ENCODE measurements around the gene TF. TPM values are rescaled to one million over a fixed set of nuclear protein-coding genes. Genes with fewer than 3 reads are reported as not detected.

Gene TF
- total and polyA plus RNA-seq, 2 of the 8 experiments (the other 6 are each of a cell fraction or from before 2014, with no cell fraction given), result 0.02 to 0.26 TPM

DNA sequence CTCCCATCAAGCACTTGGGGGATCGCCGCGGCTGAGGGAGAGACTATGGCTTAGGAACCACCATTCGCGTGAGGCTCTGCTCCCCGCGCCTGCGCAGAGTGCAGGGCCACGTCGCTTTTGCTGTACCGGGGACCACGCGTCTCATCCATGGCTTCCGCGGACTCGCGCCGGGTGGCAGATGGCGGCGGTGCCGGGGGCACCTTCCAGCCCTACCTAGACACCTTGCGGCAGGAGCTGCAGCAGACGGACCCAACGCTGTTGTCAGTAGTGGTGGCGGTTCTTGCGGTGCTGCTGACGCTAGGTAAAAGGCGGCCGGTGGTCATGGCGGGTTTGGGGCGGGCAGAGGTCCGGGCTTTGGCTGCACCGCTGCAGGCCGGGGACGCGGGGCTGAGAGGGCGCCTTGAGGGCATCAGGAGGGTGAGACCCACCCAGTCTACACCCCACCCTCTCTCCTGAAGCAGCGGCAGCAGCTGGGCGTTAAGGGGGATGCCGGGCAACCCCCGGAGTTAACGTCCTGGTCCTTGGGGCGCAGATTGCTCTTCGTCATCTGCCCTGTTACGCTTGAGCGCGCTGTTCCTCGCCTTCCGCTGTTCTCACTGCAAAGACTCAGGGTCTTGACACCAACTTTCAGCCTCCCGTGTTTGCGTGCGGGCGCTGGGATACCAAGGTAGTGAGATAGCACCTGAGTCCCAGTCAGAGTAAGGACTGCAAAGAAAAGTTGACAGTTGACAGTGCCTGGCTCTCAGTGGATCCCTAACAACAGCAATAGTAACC lies 59.7 kb downstream of the TF start, which contains the start of gene SRPRB:
Gene SRPRB, plus strand, starts transcription at position 114 of the 774 bp plus-strand sequence. Its CDS starts 34 bp downstream, at position 148.
- ChIA-PET CTCF (ENCODE audit: partially characterized antibody) (interaction anchor here (0.8 to 1.0 kb wide), 2 partner anchors 12 to 70 kb away, joined by 3 read pairs; no protein-coding TSS in a partner anchor), POLR2A (ENCODE audit: partially characterized antibody) (interaction anchor here (1.3 kb wide), 1 partner anchor 49 kb away, joined by 3 read pairs; no protein-coding TSS in a partner anchor)
- Histone ChIP-seq H3K23me2 (ENCODE audit: low read depth, low read length) (no peaks in the 10 kb centered on the region; the same call in 1 of the 2 replicates), H4K5ac (ENCODE audit: insufficient read length, low read depth, low read length) (peak within 1 kb of the TSS; percentile 35), H3K36me3 (ENCODE audit: control insufficient read depth in 2 of 4, insufficient read depth in 4 of 4, low read length in 3 of 4) (peaks cover 3 to 27% (median 12%) of the 10 kb centered on the region in 4 experiments; a peak in 7 of 8 replicates), H2BK5ac (ENCODE audit: low read depth, low read length) (peak within 1 kb of the TSS; percentile 50; the same call in 1 of the 2 replicates), H4K91ac (replicated peaks; ENCODE audit: insufficient read length, low read length) (no peak within 1 kb of the TSS), H3K9ac (replicated peaks in 1 of 4; ENCODE audit: extremely low read depth in 1 of 4, low read depth in 3 of 4, low read length in 3 of 4) (peak within 1 kb of the TSS in 3 of 4 experiments; percentile 81 to 94 (median 91); a peak in 6 of 7 replicates), H3K9me3 (ENCODE audit: insufficient read depth in 2 of 2, low read depth in 1 of 2, low read length in 1 of 2) (no peaks in the 10 kb centered on the region), H3K4ac (replicated peaks; ENCODE audit: insufficient read length, low read depth, low read length) (no peak within 1 kb of the TSS), H3K79me2 (ENCODE audit: control insufficient read depth in 1 of 2, insufficient read depth in 2 of 2, low read length in 2 of 2) (peaks cover 0 to 14% of the 10 kb centered on the region in 2 experiments; a peak in 2 of 4 replicates), H2AK5ac (ENCODE audit: low read depth, low read length) (no peak within 1 kb of the TSS), H4K8ac (ENCODE audit: extremely low read depth, insufficient read depth, low read length) (peak within 1 kb of the TSS; percentile 75), H3K27me3 (replicated peaks in 1 of 4; ENCODE audit: control insufficient read depth in 3 of 4, extremely low read depth in 1 of 4, insufficient read depth in 3 of 4, low read length in 3 of 4) (no peaks in the 10 kb centered on the region), H2BK20ac (ENCODE audit: low read length) (no peak within 1 kb of the TSS), H4K20me1 (replicated peaks in 1 of 2; ENCODE audit: control insufficient read depth in 1 of 2, insufficient read depth in 2 of 2, low read length in 2 of 2) (no peaks in the 10 kb centered on the region), H3K14ac (ENCODE audit: insufficient read length) (no peak within 1 kb of the TSS), H3K27ac (ENCODE audit: low read depth, low read length) (peak within 1 kb of the TSS; percentile 51; the same call in 1 of the 2 replicates), H2AFZ (ENCODE audit: low read length) (peak within 1 kb of the TSS; percentile 100), H2BK15ac (ENCODE audit: low read length) (peak within 1 kb of the TSS; percentile 47; the same call in 1 of the 2 replicates), H3K4me3 (ENCODE audit: extremely low read depth in 1 of 4, insufficient read depth in 2 of 4, low read depth in 3 of 4, low read length in 4 of 4) (peak within 1 kb of the TSS; percentile 83 to 96 (median 92)), H2BK120ac (replicated peaks; ENCODE audit: low read depth, low read length) (no peak within 1 kb of the TSS), H3K79me1 (ENCODE audit: low read depth, low read length) (no peaks in the 10 kb centered on the region), H3K4me1 (replicated peaks in 1 of 4; ENCODE audit: control insufficient read depth in 3 of 4, insufficient read depth in 4 of 4, low read length in 3 of 4) (peaks cover 0 to 5% (median 1%) of the 10 kb centered on the region in 4 experiments; a peak in 3 of 7 replicates), H2BK12ac (ENCODE audit: low read depth, low read length) (no peak within 1 kb of the TSS), H3K56ac (replicated peaks; ENCODE audit: insufficient read length, low read depth, low read length) (no peak within 1 kb of the TSS), H3K18ac (ENCODE audit: extremely low read depth, low read length) (peak within 1 kb of the TSS; percentile 64; the same call in 1 of the 2 replicates), H3K23ac (ENCODE audit: insufficient read length) (no peak within 1 kb of the TSS), H3K4me2 (ENCODE audit: insufficient read depth in 1 of 2, low read depth in 2 of 2, low read length in 2 of 2) (peak within 1 kb of the TSS; percentile 72 to 80)
- DNase-seq (ENCODE audit: low read depth in 1 of 2, low spot score in 2 of 2), result peak; percentile 77 to 92
- FAIRE-seq, result peak; percentile 78
- 3% methylated on average over 46 of the region's 53 CpGs; no CpG with 5 or more reads in 1 of the 2 experiments for WGBS, 2 experiments (ENCODE audit: extremely low coverage in 1 of 2, insufficient coverage in 1 of 2, insufficient read length in 1 of 2, insufficient replicate concordance in 2 of 2, low coverage in 1 of 2, low lambda C conversion rate in 2 of 2, missing lambda C conversion rate in 1 of 2)
- TF ChIP-seq POLR2AphosphoS5 (IDR thresholded peaks at IDR 0.05; ENCODE audit: low read depth, low read length) (peak; percentile 89), KDM4A (IDR thresholded peaks at IDR 0.05; ENCODE audit: low read depth, low read length, severe bottlenecking) (peak; percentile 56), RXRA (IDR thresholded peaks at IDR 0.05; ENCODE audit: insufficient read depth, low read depth, low read length) (no peak), JUND (IDR thresholded peaks at IDR 0.05; ENCODE audit: low read length) (no peak), YY1 (IDR thresholded peaks at IDR 0.05; ENCODE audit: low read depth, low read length) (peak; percentile 82), BRCA1 (IDR thresholded peaks at IDR 0.05; ENCODE audit: low read depth, low read length) (no peak), NRF1 (IDR thresholded peaks at IDR 0.05; ENCODE audit: low read depth, low read length) (peak; percentile 94), TAF1 (IDR thresholded peaks at IDR 0.05; ENCODE audit: low read depth, low read length) (peak; percentile 75), POLR2A (IDR thresholded peaks at IDR 0.05; ENCODE audit: control extremely low read depth in 1 of 2, low read depth in 2 of 2, low read length in 2 of 2) (peak; percentile 34 to 88), TBP (IDR thresholded peaks at IDR 0.05; ENCODE audit: low read depth, low read length) (peak; percentile 40; the same call in 1 of the 2 replicates), RAD21 (IDR thresholded peaks at IDR 0.05 in 1 of 2, conservative IDR thresholded peaks at IDR 0.05 in 1 of 2; ENCODE audit: low read depth in 2 of 2, low read length in 2 of 2) (no peak)
- TF ChIP-seq, protein P1, sequence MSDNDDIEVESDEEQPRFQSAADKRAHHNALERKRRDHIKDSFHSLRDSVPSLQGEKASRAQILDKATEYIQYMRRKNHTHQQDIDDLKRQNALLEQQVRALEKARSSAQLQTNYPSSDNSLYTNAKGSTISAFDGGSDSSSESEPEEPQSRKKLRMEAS (IDR thresholded peaks at IDR 0.05), result peak; percentile 86
